A549 (cell line): ENCODE data around the gene ENKUR. TPM values are rescaled to one million over a fixed set of nuclear protein-coding genes. Genes with fewer than 3 reads are reported as not detected.

Source experiments
- ATAC-seq, 2 experiments: fragments of 200-7000 bp in 1 of 2; fragments of >200 bp in 1 of 2; cut with Nextera tagmentation in 1 of 2; cut with Tn5 transposase in 1 of 2; 3 replicates each; pipeline versions ENCODE4 v1.8.0 to v1.9.1; 2018 to 2020; ENCODE audit warnings: mild to moderate bottlenecking in 1 of 2, moderate library complexity in 1 of 2
- CTCF ChIA-PET: fragments of 300-600 bp; sonication (Branson Sonifier 250); formaldehyde crosslinking; extraction: SDS; loops from one replicate; lab custom pipeline; 2021; ENCODE audit warnings: antibody characterized with exemption, inconsistent platforms; lab: Yijun Ruan, JAX
- POLR2A ChIA-PET: fragments of 350-600 bp; formaldehyde crosslinking; extraction: SDS; loops from one replicate; lab custom pipeline; 2021; ENCODE audit warnings: antibody characterized with exemption, inconsistent platforms; lab: Yijun Ruan, JAX
- DNase-seq, 2 experiments: peaks; one replicate each; pipeline versions ENCODE4 v3.0.0 to v3.0.0-alpha.2; 2011 to 2016; ENCODE audit warnings: low read depth in 1 of 2, low spot score in 1 of 2
- FAIRE-seq: peaks from 2 replicates; lab custom pipeline; 2011; peaks lifted over from hg19 to GRCh38; lab: Jason Lieb, UNC
- H3K27ac ChIP-seq, 2 experiments: fragments of >200 bp; sonication (Bioruptor Twin); formaldehyde crosslinking; 3 replicates each; pipeline ENCODE4 v1.5.1; 2016 to 2017
- H3K4me1 ChIP-seq: fragments of >200 bp; sonication (Bioruptor Twin); formaldehyde crosslinking; 3 replicates; pipeline ENCODE4 v1.6.1; 2016
- H3K4me2 ChIP-seq: fragments of >200 bp; sonication (Bioruptor Twin); formaldehyde crosslinking; 3 replicates; pipeline ENCODE4 v1.6.1; 2016
- H3K4me3 ChIP-seq: fragments of >200 bp; sonication (Bioruptor Twin); formaldehyde crosslinking; 3 replicates; pipeline ENCODE4 v1.5.1; 2016
- H3K9me3 ChIP-seq: fragments of >200 bp; sonication (Bioruptor Twin); formaldehyde crosslinking; 3 replicates; pipeline ENCODE4 v1.6.1; 2016
- ATOH8 ChIP-seq: fragments of 250-450 bp; sonication (Bioruptor Pico); IDR thresholded peaks from 2 replicates; pipeline ENCODE4 v1.5.0; 2020; ENCODE audit warnings: low read depth, mild to moderate bottlenecking, moderate library complexity
- BCL3 ChIP-seq: fragments of >200 bp; sonication (Bioruptor Twin); formaldehyde crosslinking; IDR thresholded peaks from 3 replicates; pipeline ENCODE4 v1.6.1; 2016
- CBX2 ChIP-seq: fragments of 200-600 bp; sonication (generic); IDR thresholded peaks from 2 replicates; pipeline ENCODE4 v1.6.1; 2016; ENCODE audit warnings: low read depth, mild to moderate bottlenecking, borderline replicate concordance
- CBX8 ChIP-seq: fragments of 200-600 bp; sonication (generic); IDR thresholded peaks from 2 replicates; pipeline ENCODE4 v1.6.1; 2016
- CEBPB ChIP-seq, 2 experiments: fragments of >200 bp in 1 of 2; sonication (Bioruptor Twin) in 1 of 2; formaldehyde crosslinking in 1 of 2; IDR thresholded peaks; 2 replicates each; pipeline ENCODE4 v1.6.1; 2012 to 2016
- CHD2 ChIP-seq: fragments of 150-350 bp; IDR thresholded peaks from 2 replicates; pipeline ENCODE4 v1.6.1; 2014; ENCODE audit warnings: low read length; ENCODE audit not compliant: partially characterized antibody
- ELK1 ChIP-seq: fragments of 150-350 bp; IDR thresholded peaks from 2 replicates; pipeline ENCODE4 v1.6.1; 2014; ENCODE audit warnings: low read depth, mild to moderate bottlenecking, low read length
- FOSB ChIP-seq: fragments of 250-450 bp; sonication (Bioruptor Pico); IDR thresholded peaks from 2 replicates; pipeline ENCODE4 v1.5.0; 2020; ENCODE audit warnings: mild to moderate bottlenecking, moderate library complexity
- FOSL2 ChIP-seq, 2 experiments: fragments of 450-650 bp in 1 of 2; fragments of >200 bp in 1 of 2; sonication (Bioruptor Twin) in 1 of 2; formaldehyde crosslinking; IDR thresholded peaks; 2 replicates each; pipeline versions ENCODE4 v1.5.0 to v1.6.1; 2016 to 2020; ENCODE audit warnings: mild to moderate bottlenecking in 1 of 2, moderate library complexity in 1 of 2
- GATA3 ChIP-seq: IDR thresholded peaks from 2 replicates; pipeline ENCODE4 v1.6.1; 2012; ENCODE audit warnings: borderline replicate concordance
- HDAC2 ChIP-seq: fragments of 200-600 bp; sonication (generic); IDR thresholded peaks from 2 replicates; pipeline ENCODE4 v1.6.1; 2016
- HMGXB4 ChIP-seq: fragments of 250-450 bp; sonication (Bioruptor Pico); IDR thresholded peaks from 2 replicates; pipeline ENCODE4 v1.5.0; 2021; ENCODE audit warnings: mild to moderate bottlenecking, moderate library complexity, borderline replicate concordance
- HOXA7 ChIP-seq: fragments of 250-450 bp; sonication (Bioruptor Pico); IDR thresholded peaks from 2 replicates; pipeline ENCODE4 v1.5.0; 2020; ENCODE audit warnings: mild to moderate bottlenecking, moderate library complexity
- HOXB5 ChIP-seq: fragments of 250-450 bp; sonication (Bioruptor Pico); IDR thresholded peaks from 2 replicates; pipeline ENCODE4 v1.5.0; 2020; ENCODE audit warnings: mild to moderate bottlenecking, moderate library complexity
- JUNB ChIP-seq: fragments of >200 bp; sonication (Bioruptor Twin); formaldehyde crosslinking; IDR thresholded peaks from 2 replicates; pipeline ENCODE4 v1.6.1; 2016
- KDM1A ChIP-seq: fragments of 200-600 bp; sonication (generic); IDR thresholded peaks from 2 replicates; pipeline ENCODE4 v1.6.1; 2016; ENCODE audit warnings: low read depth, mild to moderate bottlenecking
- KDM5A ChIP-seq: fragments of 200-600 bp; sonication (generic); IDR thresholded peaks from 2 replicates; pipeline ENCODE4 v1.6.1; 2016; ENCODE audit warnings: antibody characterized with exemption, mild to moderate bottlenecking
- MAX ChIP-seq: IDR thresholded peaks from 2 replicates; pipeline ENCODE4 v1.6.1; 2012
- MAZ ChIP-seq: fragments of 150-350 bp; IDR thresholded peaks from 2 replicates; pipeline ENCODE4 v1.6.1; 2014; ENCODE audit warnings: antibody characterized with exemption, low read depth, low read length, borderline replicate concordance
- NPAS2 ChIP-seq: fragments of 250-450 bp; sonication (Bioruptor Pico); IDR thresholded peaks from 2 replicates; pipeline ENCODE4 v1.8.0; 2022; ENCODE audit warnings: mild to moderate bottlenecking, moderate library complexity, borderline replicate concordance
- NR3C1 ChIP-seq: fragments of >200 bp; sonication (Bioruptor Twin); formaldehyde crosslinking; IDR thresholded peaks from 3 replicates; pipeline ENCODE4 v1.6.1; 2017
- PHF8 ChIP-seq: fragments of 200-600 bp; sonication (generic); IDR thresholded peaks from 2 replicates; pipeline ENCODE4 v1.6.1; 2016; ENCODE audit warnings: low read depth, mild to moderate bottlenecking, antibody characterized with exemption, moderate library complexity, borderline replicate concordance
- POLR2AphosphoS2 ChIP-seq: conservative IDR thresholded peaks from 2 replicates; pipeline ENCODE4 v1.6.1; 2012; ENCODE audit warnings: low read length, improper control_type of control experiment, inconsistent platforms
- RARB ChIP-seq: fragments of 250-450 bp; sonication (Bioruptor Pico); IDR thresholded peaks from 2 replicates; pipeline ENCODE4 v1.8.0; 2021; ENCODE audit warnings: mild to moderate bottlenecking, moderate library complexity
- RFX5 ChIP-seq: fragments of 450-650 bp; IDR thresholded peaks from 2 replicates; pipeline ENCODE4 v1.7.1; 2014; ENCODE audit warnings: antibody characterized with exemption, mild to moderate bottlenecking, moderate library complexity
- RNF2 ChIP-seq: fragments of 200-600 bp; sonication (generic); IDR thresholded peaks from 2 replicates; pipeline ENCODE4 v1.6.1; 2016; ENCODE audit warnings: low read depth, mild to moderate bottlenecking, antibody characterized with exemption, moderate library complexity, borderline replicate concordance
- SMC3 ChIP-seq: fragments of >200 bp; sonication (Bioruptor Twin); formaldehyde crosslinking; IDR thresholded peaks from 3 replicates; pipeline ENCODE4 v1.6.1; 2018; ENCODE audit warnings: inconsistent platforms
- SREBF2 ChIP-seq: fragments of 450-650 bp; IDR thresholded peaks from 2 replicates; pipeline ENCODE4 v1.6.1; 2014; ENCODE audit warnings: mild to moderate bottlenecking, moderate library complexity
- TFCP2L1 ChIP-seq: fragments of 250-450 bp; sonication (Bioruptor Pico); IDR thresholded peaks from 2 replicates; pipeline ENCODE4 v1.5.0; 2021; ENCODE audit warnings: mild to moderate bottlenecking
- TP53 ChIP-seq: fragments of 250-450 bp; sonication (Bioruptor Pico); IDR thresholded peaks from 2 replicates; pipeline ENCODE4 v1.5.0; 2021; ENCODE audit warnings: mild to moderate bottlenecking, moderate library complexity
- USF2 ChIP-seq: fragments of 450-650 bp; IDR thresholded peaks from 2 replicates; pipeline ENCODE4 v1.6.1; 2014; ENCODE audit warnings: antibody characterized with exemption
- ZSCAN20 ChIP-seq: fragments of 250-450 bp; sonication (Bioruptor Pico); IDR thresholded peaks from 2 replicates; pipeline ENCODE4 v1.8.0; 2022; ENCODE audit warnings: mild to moderate bottlenecking, moderate library complexity
- WGBS: methylation state at CpG from one replicate; pipeline ENCODE4 v1.1.6; 2017; ENCODE audit errors: missing lambda C conversion rate; 5-methylcytosine and 5-hydroxymethylcytosine counted together
- polyA plus RNA-seq, 4 experiments: library from polyadenylated mRNA; depleted of rRNA in 3 of 4; stranded (reverse); fragments of >200 nt; fragmentation: RNase III in 1 of 4; extraction: RNeasy Plus Mini Kit Qiagen cat#74134 plus additional on column Dnase treatment in 1 of 4; gene quantifications; 2 replicates in 3 of 4; 3 replicates in 1 of 4; pipeline ENCODE4 v1.2.3, GENCODE V29; 2011 to 2017

The ENKUR gene
- polyA plus RNA-seq, 2 of the 4 experiments (the other 2 are of a cell fraction), result 0.30 to 0.43 TPM

- TF ChIP-seq POLR2AphosphoS2 (no peak), NPAS2 (CRISPR knock-in tag) (no peak), FOSL2 (IDR thresholded peaks at IDR 0.05) (no peak), FOSL2 (CRISPR knock-in tag; IDR thresholded peaks at IDR 0.05) (no peak), GATA3 (no peak), ELK1 (no peak)
Measured at GRCh38 chr10:24947304-24948097, 68.5 kb downstream of the ENKUR start (continued).

- no peak for FAIRE-seq
- Histone ChIP-seq H3K4me3 (no peak overlapping the region), H3K9me3 (no peaks in the 10 kb centered on the region), H3K4me2 (peak overlapping the region; percentile 58), H3K27ac (peak overlapping the region; percentile 29 to 62; a peak in 4 of 6 replicates), H3K4me1 (peaks cover 22% of the 10 kb centered on the region)
- WGBS, result 67% methylated on average over 11 of the region's 11 CpGs
- peak; percentile 95 for ATAC-seq
- POLR2A ChIA-PET, result interaction anchor here (1.2 kb wide), 2 partner anchors 72 to 222 kb away, joined by 3 read pairs; partner anchors contain the start of genes ENKUR and THNSL1
- peak; percentile 62 to 79 for DNase-seq
- CTCF ChIA-PET, result interaction anchor here (0.6 to 2.1 kb wide), 26 partner anchors 7 to 327 kb away, joined by 3 to 13 read pairs (median 3); no protein-coding TSS in a partner anchor
- TF ChIP-seq JUNB, result peak; percentile 31; the same call in 1 of the 2 replicates
- no peak for TF ChIP-seq GATA3
- no peak for TF ChIP-seq NR3C1
- no peak for TF ChIP-seq CBX8
- no peak for TF ChIP-seq MAZ
- TF ChIP-seq SREBF2, result no peak
- TF ChIP-seq KDM1A, result no peak
- TF ChIP-seq TFCP2L1 (CRISPR knock-in tag), result no peak
- no peak for TF ChIP-seq RFX5
- TF ChIP-seq CEBPB (IDR thresholded peaks at IDR 0.05), result no peak
- no peak for TF ChIP-seq MAX
- TF ChIP-seq CHD2, result no peak
- TF ChIP-seq USF2, result no peak
- TF ChIP-seq KDM5A, result no peak
- TF ChIP-seq HDAC2, result no peak
- TF ChIP-seq PHF8, result no peak
- no peak for TF ChIP-seq RNF2
- no peak for TF ChIP-seq BCL3
- peak; percentile 61 for TF ChIP-seq SMC3
- TF ChIP-seq HMGXB4 (CRISPR knock-in tag), result no peak
- no peak for TF ChIP-seq ATOH8 (CRISPR knock-in tag)
- TF ChIP-seq TP53 (CRISPR knock-in tag), result no peak
- TF ChIP-seq RARB (CRISPR knock-in tag), result no peak
- no peak for TF ChIP-seq CBX2
- no peak for TF ChIP-seq HOXB5 (CRISPR knock-in tag)
- no peak for TF ChIP-seq HOXA7 (CRISPR knock-in tag)
- no peak for TF ChIP-seq FOSB (CRISPR knock-in tag)
- TF ChIP-seq ZSCAN20, result no peak
Measured at GRCh38 chr10:24944512-24945255, 71.3 kb downstream of the ENKUR start.
